KOPT-K1 (cell line): ENCODE results near the gene PDZD7.

Source experiments
- H3K27ac ChIP-seq: fragments of 200-600 bp; sonication (generic); 2 replicates; pipeline ENCODE4 v1.5.1; 2016; ENCODE audit warnings: antibody characterized with exemption, mild to moderate bottlenecking, low read depth, low read length; ENCODE audit not compliant: poor library complexity, severe bottlenecking
- H3K36me3 ChIP-seq: fragments of 200-600 bp; sonication (generic); 2 replicates; pipeline ENCODE4 v1.5.1; 2017; ENCODE audit warnings: antibody characterized with exemption, mild to moderate bottlenecking, low read length, moderate library complexity; ENCODE audit not compliant: insufficient read depth
- H3K9me3 ChIP-seq: fragments of 200-600 bp; sonication (generic); 2 replicates; pipeline ENCODE4 v1.5.1; 2017; ENCODE audit warnings: antibody characterized with exemption, low read length, mild to moderate bottlenecking; ENCODE audit not compliant: insufficient read depth, poor library complexity, severe bottlenecking

Gene PDZD7

DNA sequence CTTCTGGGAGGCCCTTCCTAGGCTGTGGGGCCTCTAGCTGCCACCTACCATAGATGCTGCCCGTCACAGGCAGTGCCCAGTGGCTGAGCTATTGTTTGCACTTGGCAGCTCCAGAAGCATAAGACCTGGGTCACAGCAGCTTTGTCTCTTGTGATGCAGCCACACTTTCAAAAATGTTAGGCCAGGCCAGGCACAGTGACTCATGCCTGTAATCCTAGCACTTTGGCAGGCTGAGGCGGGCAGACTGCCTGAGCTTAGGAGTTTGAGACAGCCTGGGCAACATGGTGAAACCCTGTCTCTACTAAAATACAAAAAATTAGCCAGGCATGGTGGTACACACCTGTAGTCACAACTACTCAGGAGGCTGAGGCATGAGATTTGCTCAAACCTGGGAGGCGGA is 21.4 kb upstream of the PDZD7 start:
- H3K36me3 ChIP-seq = peaks cover 29% of the 10 kb centered on the region
- H3K9me3 ChIP-seq = no peaks in the 10 kb centered on the region
- H3K27ac ChIP-seq = no peak overlapping the region

- H3K27ac ChIP-seq = no peak overlapping the region
- no peaks in the 10 kb centered on the region for H3K9me3 ChIP-seq
- H3K36me3 ChIP-seq = peaks cover 11% of the 10 kb centered on the region
Observed at GRCh38 chr10:101050208-101051069, 19.5 kb upstream of the PDZD7 start.

- H3K27ac ChIP-seq = no peak overlapping the region
- H3K36me3 ChIP-seq = no peaks in the 10 kb centered on the region; the same call in 1 of the 2 replicates
Observed at GRCh38 chr10:101047961-101048892, 17.3 kb upstream of the PDZD7 start.

GRCh38 chr10:101047268-101047667 is 16.3 kb upstream of the PDZD7 start:
- Histone ChIP-seq H3K36me3 (no peaks in the 10 kb centered on the region; the same call in 1 of the 2 replicates), H3K9me3 (no peaks in the 10 kb centered on the region), H3K27ac (no peak overlapping the region)

More at GRCh38 chr10:101047961-101048892, 17.3 kb upstream of the PDZD7 start:
- no peaks in the 10 kb centered on the region for H3K9me3 ChIP-seq

DNA sequence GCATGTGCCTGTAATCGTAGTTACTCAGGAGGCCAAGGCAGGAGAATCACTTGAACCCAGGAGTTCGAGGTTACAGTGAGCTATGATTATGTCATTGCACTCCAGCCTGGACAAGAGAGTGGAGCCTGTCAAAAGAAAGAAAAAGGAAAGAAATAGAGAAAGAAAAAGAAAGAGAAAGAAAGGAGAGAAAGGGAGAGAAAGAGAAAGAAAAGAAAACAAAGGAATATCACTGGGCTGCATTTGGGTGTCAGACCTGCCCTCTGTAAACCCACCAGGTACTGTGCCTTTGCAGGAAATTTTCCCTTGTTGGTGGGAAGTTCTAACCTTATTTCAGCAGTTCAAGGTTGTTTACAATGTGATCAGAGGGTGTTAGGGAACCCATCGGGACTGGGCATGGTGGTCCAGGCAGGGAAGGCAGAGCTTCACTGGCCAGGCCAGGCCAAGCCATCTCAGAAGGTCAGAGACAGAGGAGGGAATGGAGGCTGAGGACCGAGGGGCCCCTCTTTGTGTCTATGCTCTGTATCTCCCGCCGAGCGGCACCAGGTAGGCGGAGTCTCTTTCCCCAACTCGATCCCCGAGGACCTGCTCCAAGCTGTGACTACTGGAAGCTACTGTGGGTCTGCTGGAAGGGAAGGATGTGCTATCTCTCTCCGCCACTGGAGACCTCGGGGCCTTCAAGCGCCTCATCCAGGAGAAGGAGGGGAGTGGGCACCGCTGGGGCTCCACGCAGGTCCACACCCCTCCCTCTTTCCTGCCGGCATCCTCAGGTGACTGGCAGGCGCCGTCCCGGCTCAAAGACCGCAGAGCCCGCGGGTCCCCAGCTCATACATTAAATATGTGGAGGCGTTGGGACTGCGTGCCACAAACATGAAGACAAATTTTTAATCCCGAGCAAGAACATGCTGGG is 15.7 kb upstream of the PDZD7 start:
- no peaks in the 10 kb centered on the region; the same call in 1 of the 2 replicates for H3K36me3 ChIP-seq
- no peaks in the 10 kb centered on the region for H3K9me3 ChIP-seq
- no peak overlapping the region for H3K27ac ChIP-seq

GRCh38 chr10:101044117-101044516 is 13.2 kb upstream of the PDZD7 start:
- no peaks in the 10 kb centered on the region; the same call in 1 of the 2 replicates for H3K36me3 ChIP-seq
- no peaks in the 10 kb centered on the region for H3K9me3 ChIP-seq
- no peak overlapping the region for H3K27ac ChIP-seq

- Histone ChIP-seq H3K27ac (peak overlapping the region; percentile 58), H3K36me3 (no peaks in the 10 kb centered on the region)
Observed at GRCh38 chr10:101043363-101043707, 12.4 kb upstream of the PDZD7 start.

DNA sequence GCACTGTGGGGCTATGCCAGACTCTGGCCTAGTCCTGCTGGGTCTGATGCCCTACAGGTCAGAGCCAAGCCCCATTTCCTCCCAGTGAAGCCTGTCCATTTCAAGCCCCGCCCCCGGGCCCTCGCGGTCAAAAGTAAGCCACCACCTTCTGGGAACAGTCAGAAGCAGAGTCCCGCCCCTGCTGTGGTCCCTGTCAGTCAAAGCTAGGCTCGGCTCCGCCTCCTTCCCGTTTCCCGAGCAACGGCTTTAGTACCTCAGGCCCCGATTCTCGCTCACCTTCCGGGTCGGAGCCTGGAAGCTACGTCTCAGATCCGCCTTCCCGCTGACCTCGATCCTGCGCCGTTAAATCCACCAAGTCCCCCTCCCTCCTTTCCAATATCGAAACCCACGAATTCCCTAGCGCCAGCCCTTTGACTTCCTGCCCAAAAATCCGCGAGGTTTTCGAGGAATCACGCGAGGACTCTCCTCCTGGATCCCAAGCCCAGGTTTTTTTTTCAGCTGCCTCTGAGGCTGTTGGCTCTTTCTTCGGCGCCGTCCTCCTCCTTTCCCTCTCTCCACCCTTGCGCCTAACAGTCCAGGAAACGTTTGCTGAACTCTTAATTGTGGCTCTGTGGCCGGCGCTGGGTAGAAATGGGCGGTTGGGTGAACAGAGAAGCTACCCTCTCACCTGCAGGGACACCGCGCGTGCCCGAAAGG is 11.9 kb upstream of the PDZD7 start:
- Histone ChIP-seq H3K9me3 (no peaks in the 10 kb centered on the region), H3K36me3 (no peaks in the 10 kb centered on the region), H3K27ac (peak overlapping the region; percentile 58)

More at GRCh38 chr10:101043363-101043707, 12.4 kb upstream of the PDZD7 start:
- H3K9me3 ChIP-seq = no peaks in the 10 kb centered on the region

DNA sequence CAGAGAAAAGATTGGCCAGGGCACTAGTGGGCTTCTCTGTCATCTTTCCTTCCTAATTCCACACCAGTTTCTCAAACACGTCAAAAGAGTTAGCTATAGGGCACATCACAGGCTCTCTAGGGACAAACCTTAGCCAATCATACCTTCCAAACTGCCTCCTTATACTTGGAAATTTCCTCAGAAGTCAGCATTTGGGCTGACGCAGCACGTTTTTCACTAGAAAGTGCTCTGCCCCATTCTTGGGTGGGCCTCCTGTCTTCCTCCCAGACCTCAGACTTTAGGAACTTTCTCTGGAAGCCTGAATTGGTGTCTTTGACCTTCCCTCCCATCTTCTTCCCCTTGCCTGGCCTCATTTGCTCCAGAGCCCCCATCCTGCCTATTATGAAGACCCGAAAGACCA is 11.2 kb upstream of the PDZD7 start:
- Histone ChIP-seq H3K9me3 (no peaks in the 10 kb centered on the region), H3K27ac (peak overlapping the region; percentile 58), H3K36me3 (no peaks in the 10 kb centered on the region)

DNA sequence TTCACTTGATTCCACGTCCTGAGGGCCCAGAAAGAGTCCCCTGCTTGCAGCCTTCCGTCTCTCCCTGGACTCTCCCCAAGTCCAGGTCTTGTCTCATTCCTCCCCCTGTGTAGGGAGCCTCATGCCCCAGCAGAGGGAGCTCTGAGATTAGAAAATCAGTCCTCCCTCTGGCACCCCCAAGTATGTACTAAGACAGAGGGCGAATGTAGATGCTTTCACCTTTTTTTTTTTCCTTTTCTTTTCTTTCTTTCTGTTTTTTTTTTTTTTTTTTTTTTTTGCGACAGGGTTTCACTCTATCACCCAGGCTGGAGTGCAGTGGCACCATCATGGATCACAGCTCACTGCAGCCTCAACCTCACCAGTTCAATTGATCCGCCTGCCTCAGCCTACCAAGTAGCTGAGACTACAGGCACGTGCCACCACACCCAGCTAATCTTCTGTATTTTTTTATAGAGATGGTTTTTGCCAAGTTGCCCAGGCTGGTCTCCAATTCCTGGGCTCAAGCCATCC is 10.4 kb upstream of the PDZD7 start:
- Histone ChIP-seq H3K9me3 (no peaks in the 10 kb centered on the region), H3K27ac (no peak overlapping the region), H3K36me3 (no peaks in the 10 kb centered on the region)

- Histone ChIP-seq H3K36me3 (no peaks in the 10 kb centered on the region), H3K27ac (no peak overlapping the region), H3K9me3 (no peaks in the 10 kb centered on the region)
Observed at GRCh38 chr10:101040851-101041250, 9.9 kb upstream of the PDZD7 start.

GRCh38 chr10:101040061-101040460 is 9.1 kb upstream of the PDZD7 start:
- Histone ChIP-seq H3K36me3 (no peaks in the 10 kb centered on the region), H3K27ac (no peak overlapping the region), H3K9me3 (no peaks in the 10 kb centered on the region)

- no peaks in the 10 kb centered on the region for H3K9me3 ChIP-seq
- no peak overlapping the region for H3K27ac ChIP-seq
- H3K36me3 ChIP-seq = no peaks in the 10 kb centered on the region
Observed at GRCh38 chr10:101038484-101038883, 7.6 kb upstream of the PDZD7 start.

- Histone ChIP-seq H3K9me3 (no peaks in the 10 kb centered on the region), H3K36me3 (no peaks in the 10 kb centered on the region), H3K27ac (no peak overlapping the region)
Observed at GRCh38 chr10:101036726-101037125, 5.8 kb upstream of the PDZD7 start.
